ENCODE data around the gene SERHL2.
"Not testable (repeated sequence)": the region's sequence is repeated elsewhere in the genome, so short reads cannot be mapped to it uniquely, and the experiment has no call there.

The SERHL2 gene, protein sequence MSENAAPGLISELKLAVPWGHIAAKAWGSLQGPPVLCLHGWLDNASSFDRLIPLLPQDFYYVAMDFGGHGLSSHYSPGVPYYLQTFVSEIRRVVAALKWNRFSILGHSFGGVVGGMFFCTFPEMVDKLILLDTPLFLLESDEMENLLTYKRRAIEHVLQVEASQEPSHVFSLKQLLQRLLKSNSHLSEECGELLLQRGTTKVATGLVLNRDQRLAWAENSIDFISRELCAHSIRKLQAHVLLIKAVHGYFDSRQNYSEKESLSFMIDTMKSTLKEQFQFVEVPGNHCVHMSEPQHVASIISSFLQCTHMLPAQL

DNA sequence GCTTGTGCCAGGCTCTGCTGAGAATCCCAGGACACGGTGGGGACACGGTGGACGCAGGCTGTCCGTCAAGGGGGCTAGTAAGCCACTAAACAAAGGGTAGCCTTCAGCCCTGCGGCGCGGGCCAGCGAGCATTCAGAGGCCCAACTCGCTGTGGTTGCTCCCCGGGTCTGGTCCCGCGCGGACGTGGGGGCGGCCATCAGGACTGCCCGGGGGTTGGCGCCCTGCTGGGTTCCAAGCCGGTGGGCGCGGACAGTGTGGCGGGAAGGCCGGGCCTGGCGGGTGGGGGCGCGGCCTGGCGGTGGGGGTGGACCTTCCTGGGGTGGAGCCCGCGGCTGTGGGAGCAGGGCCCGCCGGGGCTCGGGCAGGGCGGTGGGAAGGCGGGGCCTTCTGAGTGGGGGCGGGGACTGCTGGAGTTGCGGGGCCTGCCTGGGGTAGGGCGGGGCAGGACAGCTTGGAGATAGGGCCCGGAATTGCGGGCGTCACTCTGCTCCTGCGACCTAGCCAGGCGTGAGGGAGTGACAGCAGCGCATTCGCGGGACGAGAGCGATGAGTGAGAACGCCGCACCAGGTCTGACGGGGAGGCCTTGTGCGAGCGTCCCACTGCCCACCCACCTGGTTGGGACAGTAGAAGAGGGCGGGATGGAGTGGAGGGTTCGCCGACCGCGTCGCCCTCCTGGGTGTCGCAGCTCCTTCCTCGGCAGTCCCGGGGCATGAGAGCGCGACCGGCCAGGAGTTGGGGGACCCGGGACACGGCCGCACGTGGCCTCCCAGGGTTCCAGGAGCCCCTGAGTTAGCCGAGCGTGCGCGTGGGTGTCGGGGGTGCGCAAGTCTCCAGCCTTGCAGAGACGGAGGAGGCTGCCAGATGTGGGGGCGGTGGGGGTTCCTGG lies at the start of gene SERHL2:
TSS of gene SERHL2 (plus strand) at position 482 of the 887 bp plus-strand sequence. CDS start at position 547, 65 bp downstream.
- DNase-seq (ENCODE audit: low read depth) = peak; percentile 22

DNA sequence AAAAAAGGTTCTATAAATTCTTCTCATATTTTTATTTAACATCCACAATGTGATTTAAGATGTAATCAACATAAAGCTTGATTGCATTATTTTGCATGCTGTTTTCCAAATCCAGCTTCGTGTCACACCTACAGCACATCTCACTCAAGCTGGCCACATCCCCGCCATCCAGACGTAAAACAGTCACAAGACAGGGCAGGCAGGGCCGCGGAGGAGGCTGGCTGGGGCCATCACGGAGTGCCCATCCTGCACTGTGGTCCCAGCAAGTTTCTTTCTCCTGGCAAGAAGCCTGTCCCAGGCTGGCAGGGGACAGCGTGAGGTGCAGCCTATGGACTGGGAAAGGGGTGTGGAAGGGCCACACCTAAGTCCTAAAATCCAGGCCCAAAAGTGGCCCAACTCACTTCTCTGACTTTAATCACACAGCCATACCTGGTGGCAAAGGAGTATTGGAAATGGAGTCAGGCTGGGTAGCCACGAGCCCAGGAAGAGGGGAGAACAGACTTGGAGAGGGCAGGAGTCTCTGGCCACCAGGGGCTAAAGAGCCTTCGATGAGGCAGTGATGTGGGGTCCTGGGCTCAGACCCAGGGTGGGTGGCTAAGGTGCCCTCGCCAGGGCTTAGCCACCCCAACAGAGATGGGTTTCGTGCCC lies 45.3 kb upstream of the SERHL2 start:
- DNase-seq (ENCODE audit: low read depth) = not testable (repeated sequence)

DNA sequence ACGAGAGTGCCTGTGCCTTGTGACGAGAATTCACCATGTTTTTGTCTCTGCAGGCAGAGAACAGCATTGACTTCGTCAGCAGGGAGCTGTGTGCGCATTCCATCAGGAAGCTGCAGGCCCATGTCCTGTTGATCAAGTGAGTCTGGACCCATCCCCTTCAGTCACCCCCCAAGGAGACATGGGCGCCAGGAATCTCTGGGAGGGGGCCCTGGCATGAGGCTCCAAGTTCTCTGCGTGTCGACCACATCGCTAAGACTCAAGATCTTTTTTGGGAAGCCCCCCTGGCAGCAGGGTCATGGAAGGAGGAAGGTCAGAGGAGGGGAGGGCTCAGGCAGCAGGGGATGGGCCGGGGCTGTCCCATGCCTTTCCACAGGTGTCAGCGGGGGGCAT lies 44.8 kb upstream of the SERHL2 start:
- not testable (repeated sequence) for DNase-seq (ENCODE audit: low read depth)

DNA sequence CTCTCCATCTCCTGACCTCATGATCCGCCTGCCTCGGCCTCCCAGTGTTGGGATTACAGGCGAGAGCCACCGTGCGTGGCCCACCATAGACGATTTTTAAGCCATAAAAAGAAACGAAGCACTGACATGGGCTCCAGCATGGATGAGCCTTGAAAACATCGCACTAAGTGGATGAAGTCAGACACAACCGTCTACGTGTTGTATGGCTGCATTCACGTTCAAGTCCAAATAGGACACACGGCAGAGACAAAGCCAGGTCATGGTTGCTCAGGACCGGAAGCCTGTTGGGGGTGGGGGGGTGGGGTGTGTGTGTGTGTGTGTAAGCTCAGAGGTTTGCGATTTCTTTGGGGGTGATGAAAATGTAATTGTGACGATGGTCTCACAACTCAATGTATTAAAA lies 44.2 kb upstream of the SERHL2 start:
- DNase-seq (ENCODE audit: low read depth) = no peak

DNA sequence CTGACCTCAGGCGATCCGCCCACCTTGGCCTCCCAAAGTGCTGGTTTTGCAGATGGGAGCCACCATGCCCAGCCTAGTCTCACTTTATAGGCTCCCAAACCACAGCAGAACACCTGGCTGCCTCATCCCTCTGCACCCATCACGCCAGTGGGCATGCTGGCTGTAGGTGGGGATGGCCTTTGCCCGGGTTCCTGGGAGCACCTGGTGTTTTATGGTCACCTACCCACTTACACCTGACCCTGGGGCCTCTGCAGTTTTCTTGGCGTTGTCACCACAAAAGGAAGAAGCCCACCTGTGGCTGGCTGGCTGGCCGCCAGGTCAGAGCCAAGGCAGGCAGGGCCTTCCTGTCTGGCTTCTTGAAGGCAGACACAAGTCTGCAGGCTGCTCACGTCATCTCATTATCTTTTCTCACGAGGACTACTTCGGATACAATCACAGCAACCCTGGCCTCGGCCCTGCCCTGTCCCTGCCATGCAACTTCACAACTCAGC lies 42.3 kb upstream of the SERHL2 start:
- DNase-seq (ENCODE audit: low read depth) = no peak

DNA sequence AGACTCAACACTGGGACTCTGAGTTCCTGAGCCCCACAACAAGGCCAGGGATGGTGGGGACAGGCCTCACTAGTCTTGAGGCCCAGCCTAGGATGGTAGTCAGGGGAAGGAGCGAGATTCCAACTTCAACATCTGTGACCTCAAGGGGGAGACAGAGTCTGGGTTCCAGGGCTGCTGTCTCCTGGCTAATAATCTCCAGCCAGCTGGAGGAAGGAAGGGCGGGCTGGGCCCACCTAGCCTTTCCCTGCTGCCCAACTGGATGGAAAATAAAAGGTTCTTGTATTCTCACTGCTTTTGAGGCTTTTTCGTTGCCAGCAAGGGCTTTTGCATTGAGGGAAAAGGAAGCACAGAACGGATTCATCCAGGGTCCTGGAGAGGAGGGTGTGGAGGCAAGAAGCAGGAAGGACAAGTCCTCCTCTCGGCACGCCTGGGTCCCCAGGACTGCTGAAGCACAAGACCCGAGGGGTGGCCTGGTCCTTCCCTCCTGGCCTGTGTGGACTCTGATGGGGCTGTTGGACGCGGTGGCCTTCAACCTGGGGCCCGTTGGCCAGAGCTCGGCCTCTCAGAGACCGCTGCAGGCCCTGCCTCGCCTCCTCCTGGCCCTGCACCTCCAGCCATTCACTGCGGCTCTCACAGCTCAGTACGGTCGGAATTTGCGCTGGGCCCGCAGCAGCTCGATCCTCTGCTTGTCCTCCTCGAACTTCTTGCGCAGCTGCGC lies 41.3 kb upstream of the SERHL2 start:
- DNase-seq (ENCODE audit: low read depth) = not testable (repeated sequence)

DNA sequence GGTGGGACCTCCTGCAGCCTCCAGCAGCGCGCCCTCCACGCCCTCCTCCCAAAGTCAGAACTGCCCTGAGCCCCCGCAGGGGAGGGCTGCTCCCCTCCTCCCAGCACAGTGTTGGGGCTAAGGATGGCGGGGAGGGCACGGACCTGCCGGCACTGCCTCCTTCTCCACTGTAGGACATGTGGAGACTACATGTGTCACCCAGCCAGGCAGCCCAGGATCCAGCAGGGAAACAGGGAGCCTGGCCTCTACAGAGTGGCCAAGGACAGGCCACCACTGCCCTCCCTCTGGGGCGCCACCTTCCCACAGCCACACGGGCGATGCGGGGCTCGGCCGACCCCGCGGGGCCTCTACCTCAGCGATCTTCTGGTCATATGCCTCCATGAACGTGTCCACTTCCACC lies 39.4 kb upstream of the SERHL2 start:
- DNase-seq (ENCODE audit: low read depth) = not testable (repeated sequence)

DNA sequence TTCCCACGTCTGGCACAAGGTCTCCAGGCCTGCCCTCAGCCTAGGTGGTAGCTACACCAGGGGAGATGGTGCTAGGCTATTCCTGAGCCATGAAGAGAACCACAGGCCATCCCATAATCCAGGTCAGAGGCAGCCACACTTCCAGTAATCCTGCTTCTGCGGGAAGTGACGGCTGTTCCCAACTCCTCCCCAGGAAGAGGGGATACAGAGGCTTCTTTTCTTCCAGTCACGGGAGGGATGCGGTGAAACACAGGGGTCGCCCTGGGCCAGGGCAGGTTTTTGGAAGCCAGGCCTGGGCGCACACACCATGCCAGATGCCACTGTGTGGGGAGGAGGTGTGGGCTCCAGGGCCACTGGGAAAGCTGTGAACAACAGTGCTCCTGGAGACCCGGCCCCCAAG lies 38.5 kb upstream of the SERHL2 start:
- not testable (repeated sequence) for DNase-seq (ENCODE audit: low read depth)

DNA sequence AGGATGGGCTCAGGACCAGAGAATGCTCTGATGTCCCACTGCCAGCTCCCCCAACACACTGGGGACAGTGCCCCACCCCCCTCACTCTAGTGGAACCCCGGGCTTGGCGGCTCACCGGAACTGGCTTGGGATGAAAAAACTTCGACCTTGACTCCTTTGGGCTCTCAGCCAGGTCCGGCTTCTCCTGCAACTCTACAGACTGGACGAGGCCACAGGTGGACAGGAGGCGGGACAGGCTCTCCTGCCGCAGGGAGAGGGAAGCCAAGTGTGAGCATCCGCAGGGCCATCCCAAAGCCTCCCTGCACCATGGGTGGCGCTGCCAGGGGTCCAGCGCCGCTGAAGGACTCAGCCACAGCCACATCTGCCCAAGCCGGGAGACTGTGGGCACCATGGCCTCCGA lies 37.9 kb upstream of the SERHL2 start:
- DNase-seq (ENCODE audit: low read depth) = no peak

DNA sequence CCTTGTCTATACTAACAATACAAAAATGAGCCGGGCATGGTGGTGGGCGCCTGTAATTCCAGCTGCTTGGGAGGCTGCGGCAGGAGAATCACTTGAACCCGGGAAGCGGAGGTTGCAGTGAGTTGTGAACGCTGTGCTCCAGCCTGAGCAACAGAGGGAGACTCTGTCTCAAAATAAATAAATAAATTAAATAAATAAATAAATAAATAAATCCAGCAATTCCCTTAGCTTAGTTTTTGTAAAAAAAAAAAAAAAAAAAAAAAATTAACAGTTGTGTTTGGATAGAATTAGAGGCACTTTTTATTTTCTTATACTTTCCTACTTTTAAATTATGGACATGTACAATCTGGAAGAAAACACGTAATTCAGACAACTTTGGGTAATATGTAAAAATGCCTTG lies 36.7 kb upstream of the SERHL2 start:
- DNase-seq (ENCODE audit: low read depth) = not testable (repeated sequence)

DNA sequence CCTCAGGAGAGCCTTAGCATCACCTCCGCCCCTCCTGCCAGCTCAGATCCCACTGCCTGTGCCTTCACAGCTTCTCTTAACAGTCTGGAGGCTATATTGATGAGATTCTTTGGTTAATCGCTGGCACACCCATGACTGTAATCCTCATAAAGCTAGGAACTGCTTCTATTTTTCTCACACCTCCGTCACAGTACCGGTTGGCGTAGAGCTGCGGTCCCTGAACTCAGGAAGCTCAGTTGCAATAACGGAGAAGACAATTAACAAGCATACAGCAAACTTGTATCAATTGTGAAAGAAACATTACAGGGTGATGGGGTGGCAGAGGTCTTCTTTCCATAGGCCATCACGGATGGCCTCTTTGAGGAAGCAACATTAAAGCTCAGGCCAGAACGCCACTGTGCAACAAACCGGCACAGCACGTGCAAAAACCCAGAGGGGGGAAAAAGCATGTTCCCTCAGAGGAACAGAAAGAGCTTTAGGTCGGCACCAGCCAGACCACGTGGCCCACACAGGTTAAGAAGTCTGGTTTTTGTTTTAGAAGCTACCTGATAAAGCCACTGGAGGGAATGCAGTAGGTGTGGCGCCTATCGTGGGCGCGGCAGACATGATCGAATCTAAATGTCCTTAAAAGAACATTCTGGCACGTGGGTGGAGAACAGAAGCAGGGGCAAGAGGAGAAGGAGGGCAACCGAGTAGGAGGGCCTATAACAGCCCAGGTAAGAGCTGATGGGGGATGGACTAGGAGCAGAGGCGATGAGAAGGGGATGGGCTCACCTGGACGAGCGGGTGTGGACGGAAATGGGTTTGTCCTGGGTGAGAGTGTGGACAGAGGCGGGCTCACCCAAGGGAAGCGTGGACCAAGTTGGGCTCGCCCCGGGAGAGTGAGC lies 34.9 kb upstream of the SERHL2 start:
- not testable (repeated sequence) for DNase-seq (ENCODE audit: low read depth)

DNA sequence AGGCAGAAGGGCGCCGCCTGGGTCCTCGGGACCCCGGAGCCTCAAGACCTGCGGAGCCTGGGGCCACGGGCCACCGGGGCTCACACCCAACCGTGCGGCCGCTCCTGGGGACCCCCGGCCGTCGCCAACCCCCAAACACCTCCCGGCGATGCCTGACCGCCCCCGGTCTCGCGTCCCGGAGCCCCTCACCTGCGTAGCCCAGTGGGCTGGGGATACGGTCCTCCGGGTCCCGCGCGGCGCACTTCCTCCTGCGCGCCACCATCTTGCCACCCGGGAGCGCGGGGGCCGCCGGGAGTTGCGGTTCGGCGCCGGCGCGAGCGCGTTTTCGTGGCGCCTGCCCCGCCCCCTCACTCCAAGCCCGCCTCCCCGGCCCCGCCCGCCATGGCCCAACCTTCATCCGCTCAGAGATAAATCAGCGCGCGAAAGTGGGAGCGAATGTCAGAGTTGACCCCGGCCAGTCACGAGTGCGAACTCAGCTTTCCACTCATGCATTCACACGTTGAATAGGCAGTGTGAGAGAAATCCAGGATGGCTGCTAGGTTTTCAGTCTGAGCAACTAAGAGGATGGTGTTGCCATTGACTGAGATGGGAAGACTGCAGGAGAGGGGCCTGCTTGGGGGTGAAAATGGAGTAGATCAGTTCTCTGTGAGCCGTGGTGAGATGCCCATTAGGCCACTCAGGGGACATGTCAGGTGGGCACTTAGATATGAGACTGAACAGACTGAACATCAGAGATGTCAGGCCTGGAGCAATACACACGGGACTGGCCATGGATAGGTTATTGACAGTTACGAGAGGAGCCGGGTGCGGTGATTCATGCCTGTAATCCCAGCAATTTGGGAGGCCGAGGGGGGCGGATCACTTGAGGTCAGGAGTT lies 34.0 kb upstream of the SERHL2 start, which contains the start of gene RRP7A:
TSS of gene RRP7A (minus strand) at position 272 of the 877 bp plus-strand sequence. CDS start at position 262, 10 bp downstream.
- DNase-seq (ENCODE audit: low read depth) = peak; percentile 10

DNA sequence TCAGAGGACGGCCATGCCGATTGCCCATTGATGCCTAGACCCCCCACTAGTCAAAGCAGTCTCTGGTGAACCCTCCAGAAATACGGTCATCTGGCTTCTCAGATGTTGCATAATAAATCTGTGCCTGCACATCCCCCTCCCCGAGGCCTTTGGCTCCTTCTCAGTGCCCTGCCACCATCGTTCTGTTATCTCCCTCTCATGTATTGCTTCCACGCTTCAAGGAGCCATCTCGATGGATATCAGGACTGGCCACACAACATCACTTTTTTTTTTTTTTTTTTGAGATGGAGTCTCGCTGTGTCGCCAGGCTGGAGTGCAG lies 32.6 kb upstream of the SERHL2 start:
- DNase-seq (ENCODE audit: low read depth) = no peak

DNA sequence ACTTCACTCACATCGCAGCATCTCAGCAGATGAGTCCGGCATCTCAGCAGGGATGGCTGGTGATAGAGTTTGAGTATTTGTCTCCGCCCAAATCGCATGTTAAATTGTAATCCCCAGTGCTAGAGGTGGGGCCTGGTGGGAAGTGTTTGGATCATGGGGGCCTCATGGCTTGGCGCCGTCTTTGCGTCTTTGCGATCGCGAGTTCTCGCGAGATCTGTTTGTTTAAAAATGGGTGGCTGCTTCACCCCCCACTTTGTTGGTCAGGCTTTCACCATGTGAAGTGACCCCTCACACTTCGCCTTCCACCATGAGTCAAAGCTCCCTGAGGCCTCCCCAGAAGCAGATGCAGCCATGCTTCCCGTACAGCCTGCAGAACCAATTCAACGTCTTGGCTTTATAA lies 31.2 kb upstream of the SERHL2 start:
- DNase-seq (ENCODE audit: low read depth) = no peak

DNA sequence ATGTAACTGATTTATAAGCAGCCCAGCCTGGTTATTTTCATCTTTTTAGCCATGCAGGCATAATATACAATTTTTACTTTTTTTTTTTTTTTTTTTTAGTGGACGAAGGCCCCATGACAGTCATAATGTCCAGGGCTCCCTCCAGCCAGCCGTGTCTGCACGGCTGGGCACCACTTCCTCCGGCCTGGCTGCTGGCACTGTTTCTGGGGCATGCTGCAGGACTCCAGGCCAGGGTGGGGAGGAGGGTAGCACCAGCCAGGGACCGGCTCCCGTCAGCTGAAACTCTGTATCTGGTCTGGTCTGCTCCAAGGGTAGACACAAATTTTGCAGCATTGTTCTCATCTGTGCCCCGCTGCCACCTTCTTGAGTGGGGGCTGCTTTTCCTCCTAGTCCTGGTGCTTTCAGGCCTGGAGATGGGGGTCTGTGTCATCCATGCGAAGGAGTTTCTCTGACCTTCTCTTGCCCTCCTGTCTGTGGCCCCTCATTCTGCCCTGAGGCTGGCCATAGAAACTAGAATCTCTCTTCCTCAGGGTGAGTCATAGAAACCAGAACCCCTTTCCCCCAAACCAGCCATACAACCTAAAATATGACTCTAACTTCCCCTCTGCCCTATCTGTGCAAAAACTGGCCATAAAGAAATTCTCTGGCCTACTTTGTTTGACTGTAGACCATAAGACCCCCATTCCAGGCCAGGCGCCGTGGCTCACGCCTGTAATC lies 25.0 kb upstream of the SERHL2 start:
- no peak for DNase-seq (ENCODE audit: low read depth)

DNA sequence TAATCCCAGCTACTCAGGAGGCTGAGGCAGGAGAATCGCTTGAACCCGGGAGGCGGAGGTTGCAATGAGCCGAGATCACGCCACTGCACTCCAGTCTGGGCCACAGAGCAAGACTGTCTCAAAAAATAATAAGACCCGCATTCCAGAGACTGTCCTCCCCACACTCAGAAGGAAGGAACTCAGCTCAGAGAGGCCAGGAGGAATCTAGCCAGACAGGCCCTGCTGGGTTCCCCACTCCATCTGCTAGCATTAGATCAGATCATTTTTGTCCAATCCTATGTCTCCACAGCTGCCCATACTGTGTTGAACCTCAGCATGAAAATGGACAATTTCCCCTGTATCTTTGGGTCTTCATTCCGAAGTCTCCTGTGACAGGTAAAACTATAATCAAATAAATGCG lies 24.3 kb upstream of the SERHL2 start:
- not testable (repeated sequence) for DNase-seq (ENCODE audit: low read depth)

DNA sequence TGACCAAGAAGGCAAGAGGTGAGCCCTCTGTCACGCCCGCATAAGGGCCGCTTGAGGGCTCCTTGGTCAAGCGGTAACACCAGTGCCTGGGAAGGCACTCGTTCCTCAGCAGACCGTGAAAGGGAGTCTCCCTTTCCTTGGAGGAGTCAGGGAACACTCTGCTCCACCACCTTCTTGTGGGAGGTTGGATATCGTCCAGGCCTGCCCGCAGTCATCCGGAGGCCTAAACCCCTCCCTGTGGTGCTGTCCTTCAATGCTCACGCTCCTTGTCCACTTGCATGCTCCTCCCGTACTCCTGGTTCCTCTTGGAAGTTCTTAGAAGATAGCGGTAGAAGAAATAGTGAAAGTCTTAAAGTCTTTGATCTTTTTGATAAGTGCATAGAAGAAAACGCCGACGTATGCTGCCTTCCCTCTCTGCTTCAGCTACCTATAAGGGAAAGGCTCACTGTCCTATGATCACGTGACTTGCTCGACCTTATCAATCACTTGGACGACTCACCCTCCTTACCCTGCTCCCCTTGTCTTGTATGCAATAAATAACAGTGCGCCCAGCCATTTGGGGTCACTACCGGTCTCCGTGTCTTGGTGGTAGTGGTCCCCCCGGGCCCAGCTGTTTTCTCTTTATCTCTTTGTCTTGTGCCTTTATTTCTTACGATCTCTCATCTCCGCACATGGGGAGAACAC lies 22.2 kb upstream of the SERHL2 start:
- not testable (repeated sequence) for DNase-seq (ENCODE audit: low read depth)

DNA sequence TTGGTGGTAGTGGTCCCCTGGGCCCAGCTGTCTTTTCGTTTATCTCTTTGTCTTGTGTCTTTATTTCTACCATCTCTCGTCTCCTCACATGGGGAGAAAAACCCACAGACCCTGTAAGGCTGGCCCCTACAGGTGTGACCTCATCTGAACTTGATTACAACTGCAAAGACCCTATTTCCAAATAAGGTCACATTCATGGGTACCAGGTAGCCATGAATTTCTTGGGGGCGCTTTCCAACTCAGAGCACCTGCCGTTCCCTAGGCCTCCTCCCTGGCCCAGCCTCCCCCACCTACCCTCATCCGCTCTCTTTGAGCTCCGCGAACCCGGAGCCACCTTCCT lies 20.1 kb upstream of the SERHL2 start:
- DNase-seq (ENCODE audit: low read depth) = no peak
